ENCODE data around the gene EVL.

The EVL gene

DNA sequence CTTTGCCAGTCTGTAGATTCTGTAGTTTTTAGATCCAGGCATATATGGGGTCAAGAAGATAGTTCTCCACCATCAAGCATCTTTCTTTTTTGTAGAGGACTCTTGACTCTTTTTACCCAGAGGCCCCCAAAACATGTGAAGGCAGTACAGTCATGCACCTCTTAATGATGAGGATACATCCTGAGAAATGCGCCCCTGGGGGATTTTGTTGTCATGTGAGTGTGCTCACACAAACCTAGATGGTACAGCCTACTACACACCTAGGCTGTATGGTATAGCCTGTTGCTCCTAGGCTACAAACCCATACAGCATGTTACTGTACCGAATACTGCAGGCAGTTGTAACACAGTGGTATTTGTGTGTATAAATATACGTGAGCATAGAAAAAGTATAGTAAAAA, 23.0 kb downstream of the EVL start:
- no peak for DNase-seq

DNA sequence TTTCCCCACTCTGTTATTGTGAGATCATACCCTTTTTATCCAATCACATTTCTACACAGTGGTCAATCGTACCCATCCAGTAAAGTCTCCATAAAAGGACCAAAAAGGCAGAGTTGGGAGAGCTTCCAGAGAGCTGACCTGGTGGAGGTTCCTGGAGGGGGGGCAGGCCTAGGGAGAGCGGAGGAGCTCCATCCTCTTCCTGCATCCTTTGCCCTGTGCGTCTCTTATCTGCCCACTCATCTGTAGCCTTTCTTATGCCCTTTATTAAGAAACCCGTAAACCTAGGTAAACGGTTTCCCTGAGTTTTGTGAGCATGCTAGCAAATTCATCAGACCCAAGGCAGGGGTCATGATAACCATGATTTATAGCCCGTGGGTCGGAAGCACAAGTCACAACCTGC, 26.2 kb downstream of the EVL start:
- no peak for DNase-seq

DNA sequence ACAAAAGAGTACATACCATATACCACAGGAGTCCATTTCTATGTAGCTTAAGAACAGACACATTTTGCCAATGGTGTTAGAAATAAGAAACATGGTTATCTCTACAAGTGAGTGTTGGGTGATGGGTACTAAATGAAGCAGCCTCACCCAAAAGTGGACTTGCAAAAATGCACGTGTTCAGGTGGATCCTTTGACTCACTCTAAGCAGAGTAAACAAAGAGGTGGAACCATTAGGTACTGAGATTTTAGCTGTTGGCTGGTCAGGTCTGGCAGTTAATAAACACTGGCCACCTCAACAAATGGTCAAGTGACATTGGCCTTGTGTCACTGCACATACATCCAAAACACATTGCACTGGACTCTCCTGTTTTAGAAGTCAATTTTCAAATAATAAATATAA, 27.6 kb downstream of the EVL start:
- no peak for DNase-seq

GRCh38 chr14:100093319-100093718, 28.1 kb downstream of the EVL start:
- no peak for DNase-seq

DNA sequence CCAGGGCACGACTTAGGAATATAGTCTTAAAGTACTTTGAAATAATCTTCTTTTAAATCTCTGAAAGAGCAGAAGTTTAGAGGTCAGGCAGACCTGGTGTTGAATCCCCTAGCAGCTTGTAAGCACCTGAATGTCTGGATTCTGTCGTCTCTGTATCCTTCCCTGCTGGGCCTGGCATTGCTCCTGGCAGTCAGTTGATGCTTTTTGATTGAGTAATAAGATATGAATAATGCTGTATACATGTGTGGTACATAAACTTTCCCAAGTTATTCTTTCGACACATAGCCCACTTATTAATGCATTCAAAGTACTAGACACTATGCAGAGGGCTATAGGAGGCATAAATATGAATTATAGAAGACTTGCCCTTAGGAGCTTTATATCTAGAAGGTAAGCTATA, 31.4 kb downstream of the EVL start:
- no peak for DNase-seq

GRCh38 chr14:100098171-100098570, 32.9 kb downstream of the EVL start:
- DNase-seq, result no peak

- no peak for DNase-seq
These were observed 34.9 kb downstream of the EVL start for GRCh38 chr14:100100032-100100703.

DNA sequence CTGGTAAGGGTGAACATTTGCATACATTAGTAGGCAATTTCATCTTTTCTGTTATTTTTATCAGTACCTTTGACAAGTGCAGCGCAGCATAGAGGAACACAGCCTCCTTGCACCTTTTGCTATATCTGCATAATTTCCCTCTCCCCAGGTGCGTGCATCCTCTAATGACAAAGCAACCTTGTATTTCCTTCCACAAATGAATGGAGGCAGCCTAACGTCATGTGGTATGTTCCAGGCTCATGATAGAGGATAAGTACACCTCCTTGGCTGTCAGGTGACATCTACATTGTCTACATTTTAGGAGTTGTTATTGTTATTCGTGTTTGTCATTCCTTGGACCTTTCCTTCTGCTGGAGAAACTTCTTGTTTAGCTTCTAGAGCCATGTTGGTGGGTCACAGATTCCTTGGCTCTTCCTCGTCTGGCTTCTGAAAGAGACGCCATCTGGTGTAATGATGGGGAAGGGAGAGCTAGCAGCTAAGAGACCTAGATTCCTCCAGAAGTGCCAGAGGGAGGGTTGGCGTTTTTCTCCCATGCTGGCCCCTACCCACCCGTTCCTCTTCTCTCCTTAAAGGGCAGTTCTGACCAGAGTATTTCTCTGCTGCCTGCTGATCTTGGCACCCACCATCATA, 37.0 kb downstream of the EVL start:
- DNase-seq, result no peak

- DNase-seq, result no peak
These were observed 38.2 kb downstream of the EVL start for GRCh38 chr14:100103250-100104005.

- DNase-seq, result no peak
These were observed 38.8 kb downstream of the EVL start for GRCh38 chr14:100104006-100104352.

DNA sequence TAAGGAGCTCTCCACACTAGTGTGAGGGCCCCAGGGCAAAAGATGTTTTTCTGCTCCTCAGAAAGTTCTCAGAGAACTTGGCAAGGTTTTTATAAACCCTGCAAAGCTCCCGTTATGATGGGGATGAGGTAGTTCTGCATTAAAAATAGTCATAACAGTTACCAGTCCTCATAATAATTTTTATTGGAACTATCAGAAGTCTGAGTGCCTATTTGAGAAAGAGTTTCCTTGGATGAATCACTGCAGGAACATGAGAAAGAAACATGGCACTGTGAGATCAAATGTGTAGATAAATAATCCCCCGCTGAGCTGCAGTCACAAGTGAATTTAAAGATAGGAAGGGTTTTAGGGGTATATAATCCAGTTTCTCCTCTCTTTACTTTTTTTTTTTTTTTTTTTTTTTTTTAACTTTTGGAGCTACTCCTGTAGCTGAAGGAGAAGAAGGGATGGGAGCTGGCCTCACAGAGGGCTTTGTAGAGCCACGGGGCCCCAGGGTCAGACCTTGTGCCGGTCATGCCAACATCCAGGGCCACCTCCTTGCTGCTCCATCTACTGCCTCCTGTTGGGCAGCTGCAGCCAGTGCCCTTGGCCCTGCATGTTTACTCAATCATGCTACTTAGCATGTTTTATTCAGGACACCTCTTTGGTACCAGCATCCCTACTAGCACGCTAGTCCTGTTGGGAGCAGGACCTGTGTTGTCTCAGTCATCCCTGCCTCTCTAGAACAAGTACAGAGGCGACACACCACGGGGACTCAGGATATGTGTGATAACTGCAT, 39.5 kb downstream of the EVL start:
- DNase-seq, result no peak

DNA sequence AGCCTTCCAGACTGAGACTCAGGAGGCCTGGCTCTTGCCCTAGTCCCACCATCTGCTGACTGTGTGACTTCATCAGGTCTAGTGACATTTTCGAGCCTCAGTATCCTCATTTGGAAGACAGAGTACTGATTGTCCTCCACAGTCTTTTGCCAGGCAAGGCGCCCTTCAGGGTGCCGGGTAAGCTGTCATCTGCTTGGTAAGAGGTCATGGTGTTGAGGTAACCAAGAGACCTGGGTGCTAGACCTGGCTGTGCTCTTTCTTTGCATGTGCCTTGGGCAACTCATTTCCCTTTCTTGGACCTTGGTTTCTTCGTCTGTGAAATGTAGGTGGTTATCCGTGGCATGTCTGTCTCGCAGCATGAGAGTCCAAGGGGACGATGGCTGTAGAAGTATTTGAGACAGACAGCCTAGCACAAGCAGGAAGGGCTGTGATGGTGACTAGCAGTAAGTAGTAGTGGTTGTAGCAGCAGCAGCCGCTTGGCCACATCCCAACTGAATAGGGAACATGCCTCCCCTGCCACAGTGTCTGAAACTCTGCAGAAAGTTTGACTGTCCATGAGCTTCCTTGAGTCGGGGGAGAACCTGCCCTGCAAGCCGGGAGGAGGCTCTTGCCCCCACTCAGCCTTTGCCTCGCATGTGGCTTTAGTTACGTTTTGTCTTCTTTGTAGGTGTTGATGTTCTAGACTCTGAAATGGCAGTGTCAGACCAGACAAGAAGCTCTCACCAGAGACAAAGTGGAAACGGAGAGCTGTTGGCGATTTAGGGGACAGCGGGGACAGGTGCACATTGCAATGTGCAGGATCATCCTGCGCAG, 40.3 kb downstream of the EVL start:
- DNase-seq, result no peak

GRCh38 chr14:100106250-100107112, 41.3 kb downstream of the EVL start:
- no peak for DNase-seq

GRCh38 chr14:100107236-100107635, 42.0 kb downstream of the EVL start:
- DNase-seq, result no peak

DNA sequence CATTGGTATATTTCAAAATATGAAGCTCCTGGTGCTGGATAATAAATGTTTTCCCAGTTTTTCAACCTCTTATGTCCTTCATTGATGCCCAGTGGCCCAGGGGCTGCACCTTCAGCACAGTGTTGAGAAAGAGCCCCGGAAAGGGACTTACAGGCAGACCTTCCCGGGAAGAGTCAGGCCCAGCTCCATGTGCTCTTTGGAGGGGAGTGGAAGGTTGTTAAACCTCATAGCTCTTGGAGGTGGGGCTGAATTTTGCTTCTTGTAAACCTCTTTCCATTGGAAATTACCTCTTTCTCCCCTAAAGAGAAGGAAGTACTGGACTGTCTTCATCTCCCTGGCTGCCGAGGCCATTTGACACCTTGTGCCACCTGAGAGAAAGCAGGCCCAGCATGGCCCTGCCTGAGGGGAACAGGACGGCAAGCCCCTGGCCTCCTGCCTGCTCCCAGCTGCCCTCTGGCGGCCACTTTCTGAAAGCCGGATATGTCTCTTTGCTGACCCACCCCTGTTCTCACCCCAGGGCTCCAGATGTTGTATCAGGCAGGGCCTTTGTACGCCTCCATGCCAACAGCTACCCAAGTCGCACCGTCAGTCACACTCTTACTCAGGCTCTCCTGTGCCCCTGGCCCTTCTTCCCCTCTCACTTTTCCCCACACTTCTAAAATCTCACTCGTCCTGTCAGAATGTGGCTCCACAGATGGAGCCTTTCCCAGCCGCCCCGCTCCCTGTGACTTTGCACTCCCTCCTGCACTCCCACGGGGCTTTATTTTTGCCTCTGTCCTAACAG, 43.0 kb downstream of the EVL start:
- peak; percentile 54 for DNase-seq

DNA sequence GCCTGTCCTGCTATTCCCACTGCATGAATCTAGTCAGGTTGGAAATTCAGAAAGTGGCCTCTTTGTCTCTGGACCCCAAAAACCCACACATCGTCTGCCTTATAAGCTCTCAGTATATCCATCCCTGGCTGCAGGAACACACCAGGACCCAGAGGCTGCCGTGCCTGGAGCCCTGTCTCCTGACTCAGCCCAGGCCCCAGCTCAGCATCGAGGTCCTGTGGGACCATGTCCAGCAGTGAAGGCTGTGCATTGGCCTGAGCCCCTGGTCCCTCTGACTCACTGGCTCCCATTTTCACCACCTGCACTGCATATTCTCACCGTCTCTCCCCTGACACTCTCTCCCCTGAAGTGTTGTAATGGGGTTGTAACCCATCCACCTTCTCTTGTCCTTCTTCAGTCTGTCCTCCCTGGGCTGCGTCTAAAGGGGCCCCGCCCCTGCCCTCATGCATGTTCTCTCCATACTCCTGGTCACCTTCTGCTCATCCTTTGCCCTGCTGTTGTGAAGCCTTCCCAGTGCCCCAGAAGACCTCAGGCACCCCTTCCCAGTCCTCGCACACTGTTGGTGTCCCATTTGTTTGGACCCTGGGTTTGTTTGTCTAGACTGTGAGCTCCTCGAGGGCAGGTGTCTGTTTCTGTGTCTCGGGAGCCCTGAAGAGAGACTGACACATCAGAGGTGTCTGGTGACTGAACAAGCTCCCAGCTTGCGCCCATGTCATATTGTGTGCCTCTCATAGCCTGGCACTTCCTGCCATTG, 43.8 kb downstream of the EVL start:
- DNase-seq, result no peak

- no peak for DNase-seq
These were observed 44.4 kb downstream of the EVL start for GRCh38 chr14:100109594-100109955.

- no peak for DNase-seq
These were observed 45.6 kb downstream of the EVL start for GRCh38 chr14:100110816-100111215.

- no peak for DNase-seq
These were observed 46.9 kb downstream of the EVL start for GRCh38 chr14:100111931-100112704.
